Stimulated activated CD4-positive, alpha-beta T cell treated with anti-CD3 and anti-CD28 coated beads, Interleukin-12 subunit alpha, Interleukin-12 subunit beta, amount 100 ng/mL, for 24 hours (primary cell): ENCODE results near the gene RAB3D.

Experiments
- DNase-seq, 2 experiments: peaks; one replicate each; pipeline ENCODE4 v3.0.0-alpha.2; 2020; ENCODE audit warnings: low read depth in 2 of 2

RAB3D gene

DNA sequence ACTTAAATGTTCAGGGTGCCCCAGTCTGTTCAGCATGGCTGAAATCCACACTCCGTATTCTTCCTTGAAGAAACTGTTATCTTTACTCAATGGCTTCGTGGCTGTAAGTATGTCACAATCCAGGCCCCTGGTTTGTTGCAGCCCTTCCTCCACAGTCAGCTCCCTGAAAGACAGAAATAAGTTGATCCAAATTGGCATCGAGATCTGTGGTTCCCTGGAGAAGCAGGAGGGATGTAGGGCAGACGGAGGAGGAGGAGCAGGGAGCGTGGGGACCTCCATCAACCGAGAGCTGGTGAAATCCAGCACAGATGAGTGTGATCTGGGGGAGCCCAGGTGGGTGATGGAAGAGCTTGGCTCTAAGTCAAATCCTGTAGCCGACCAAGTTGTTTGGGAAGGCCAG, 43.2 kb downstream of the RAB3D start:
- DNase-seq = no peak

DNA sequence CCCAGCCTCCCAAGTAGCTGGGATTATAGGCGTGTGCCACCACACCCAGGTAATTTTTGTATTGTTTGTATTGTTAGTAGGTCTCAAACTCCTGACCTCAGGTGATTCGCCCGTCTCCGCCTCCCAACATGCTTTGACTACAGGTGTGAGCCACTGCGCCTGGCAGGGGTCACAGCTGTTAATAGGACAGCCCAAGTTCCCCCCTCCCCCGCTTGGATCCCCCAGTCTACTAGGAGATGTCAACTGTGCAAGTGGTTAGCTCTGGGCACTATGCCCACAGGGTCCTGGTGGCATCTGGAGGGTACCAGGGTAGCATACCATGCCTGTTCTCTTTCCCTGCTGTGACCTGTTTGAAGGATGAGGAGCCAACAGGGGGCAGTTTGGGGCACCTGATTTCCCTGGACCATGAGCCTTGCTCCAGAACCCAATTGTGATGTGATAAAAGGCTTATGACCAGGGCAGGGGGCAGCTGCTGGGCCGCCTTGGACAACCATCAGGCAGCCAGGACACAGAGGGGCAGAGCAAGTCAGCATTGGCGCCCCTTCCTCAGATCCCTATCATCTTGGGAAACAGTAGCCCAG, 43.7 kb downstream of the RAB3D start, which contains the start of gene TSPAN16:
Gene TSPAN16 (plus strand): TSS at position 496 of the 581 bp plus-strand sequence. CDS start 138 bp downstream, outside the sequence.
- no peak for DNase-seq

DNA sequence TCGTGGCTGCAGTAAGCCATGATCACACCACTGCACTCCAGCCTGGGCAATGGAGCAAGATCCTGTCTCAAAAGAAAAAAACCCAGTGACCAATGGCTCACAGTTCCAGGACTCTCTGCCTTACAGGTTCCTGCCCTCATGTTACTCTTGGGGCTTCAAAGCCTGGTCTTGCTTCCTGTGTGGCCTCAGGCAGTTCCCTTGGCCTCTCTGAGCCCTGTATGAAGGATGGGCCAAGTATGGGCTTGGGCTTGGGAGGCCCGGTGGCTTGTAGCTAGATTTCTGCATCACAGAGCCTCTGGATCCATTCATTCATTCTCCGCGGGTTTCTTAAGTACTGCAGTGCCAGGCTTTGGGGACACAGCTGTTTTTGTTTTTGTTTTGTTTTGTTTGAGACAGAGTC, 44.3 kb downstream of the RAB3D start:
- DNase-seq = no peak

DNA sequence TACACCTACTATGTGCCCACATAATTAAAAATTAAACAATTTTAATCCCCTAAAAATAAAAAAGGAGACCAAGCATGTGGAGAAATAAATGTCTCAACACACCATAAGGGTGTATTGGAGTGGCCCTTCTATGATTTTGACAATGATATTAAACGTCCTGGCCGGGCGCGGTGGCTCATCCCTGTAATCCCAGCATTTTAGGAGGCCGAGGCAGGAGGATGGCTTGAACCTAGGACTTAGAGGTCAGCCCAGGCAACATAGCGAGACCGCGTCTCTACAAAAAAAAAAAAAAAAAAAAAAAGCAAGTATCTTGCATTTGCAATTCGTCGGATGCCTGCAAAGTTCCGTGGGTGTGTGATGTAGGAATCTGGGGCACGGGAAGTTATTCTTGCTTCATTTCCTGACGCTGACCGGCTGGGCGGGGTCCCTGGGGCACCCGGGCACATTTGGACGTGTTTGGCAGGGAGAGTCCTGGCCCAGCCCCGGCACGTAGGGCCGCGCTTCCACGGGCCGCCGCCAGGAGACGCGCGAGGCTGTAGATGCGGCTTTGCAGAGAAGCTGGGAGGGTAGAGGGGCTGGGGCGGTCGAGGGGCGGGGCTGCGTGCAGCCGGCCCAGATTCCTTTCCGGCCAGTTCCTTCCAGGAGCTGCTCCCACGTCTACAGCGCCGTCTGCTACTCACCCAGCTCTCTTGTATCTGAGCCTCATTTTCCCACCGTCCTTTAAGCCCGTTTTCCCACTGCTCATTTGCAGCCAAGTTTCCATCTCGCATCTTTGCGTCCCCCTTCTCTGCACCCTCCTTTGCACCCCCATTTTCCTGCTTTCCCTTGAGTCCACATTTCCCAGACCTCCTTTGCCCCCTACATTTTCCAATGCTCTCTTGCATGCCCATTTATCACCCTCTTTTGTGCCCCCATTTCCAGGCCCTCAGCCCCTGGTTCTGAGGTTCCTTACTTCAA, 45.7 kb downstream of the RAB3D start:
- DNase-seq = peak; percentile 67 to 83

DNA sequence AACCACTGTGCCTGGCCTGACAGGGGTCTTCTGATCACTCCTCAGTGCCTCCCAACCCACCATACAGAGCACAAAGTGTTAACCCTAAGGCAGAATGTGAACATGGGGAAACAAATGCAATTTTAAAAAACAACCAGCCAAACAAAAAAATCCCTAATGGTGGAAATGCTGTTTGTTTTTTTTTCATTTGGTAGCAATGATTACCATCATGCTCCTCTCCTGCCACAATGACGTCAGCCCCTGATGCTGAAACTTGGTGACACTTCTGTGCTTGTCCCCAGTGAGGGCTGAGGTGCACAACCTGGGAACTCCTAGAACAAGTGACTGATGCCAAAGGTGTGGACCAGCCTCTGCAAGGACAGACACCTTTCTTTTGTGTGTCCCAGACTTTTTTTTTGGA, 47.5 kb downstream of the RAB3D start:
- DNase-seq = no peak

DNA sequence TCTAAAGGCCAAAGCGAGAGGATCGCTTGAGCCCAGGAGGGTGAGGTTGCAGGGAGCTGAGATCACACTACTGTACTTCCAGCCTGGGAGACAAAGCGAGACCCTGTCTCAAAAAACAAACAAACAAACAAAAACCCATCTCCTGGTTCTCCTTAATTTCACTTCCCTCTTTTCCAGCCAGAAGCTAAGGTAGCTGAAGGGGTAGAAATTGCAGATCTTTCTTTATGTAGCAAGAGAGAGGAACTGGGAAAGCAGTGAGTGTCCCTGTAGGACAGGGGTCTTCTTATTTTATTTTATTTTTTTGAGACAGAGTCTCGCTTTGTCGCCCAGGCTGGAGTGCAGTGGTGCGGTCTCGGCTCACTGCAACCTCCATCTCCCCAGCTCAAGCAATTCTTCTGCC, 48.0 kb downstream of the RAB3D start:
- DNase-seq = no peak

DNA sequence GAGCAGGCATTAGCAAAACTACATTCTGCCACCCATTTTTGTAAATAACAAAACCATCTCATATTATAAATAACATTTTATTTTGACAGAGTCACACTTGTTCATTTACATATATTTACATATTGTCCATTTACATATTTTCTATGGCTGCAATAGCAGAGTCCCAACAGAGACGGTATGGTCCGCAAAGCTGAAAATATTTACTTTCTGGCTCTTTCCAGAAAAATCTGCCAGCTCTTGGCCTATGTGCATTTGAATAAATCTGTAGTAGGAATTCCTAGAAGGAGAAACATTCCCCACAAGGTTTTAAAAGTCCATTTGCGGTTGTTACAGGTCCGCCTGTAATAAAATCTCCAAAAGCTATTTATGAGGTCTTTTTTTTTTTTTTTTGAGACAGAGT, 49.2 kb downstream of the RAB3D start:
- DNase-seq = no peak

DNA sequence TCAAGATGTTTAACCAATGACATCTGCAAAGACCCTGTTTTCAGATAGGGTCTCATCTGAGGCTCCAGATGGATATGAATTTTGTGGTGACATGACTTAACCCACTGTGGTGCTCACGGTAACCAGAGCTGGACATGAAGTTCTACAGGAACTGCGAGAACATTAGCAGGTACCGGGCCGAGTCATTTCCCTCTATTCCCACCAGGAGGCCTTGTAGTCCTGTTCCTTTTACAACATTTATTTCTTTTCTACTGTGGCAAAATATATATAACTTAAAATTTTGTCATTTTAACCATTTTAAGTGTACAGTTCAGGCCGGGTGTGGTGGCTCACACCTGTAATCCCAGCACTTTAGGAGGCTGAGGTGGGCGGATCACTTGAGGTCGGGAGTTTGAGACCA, 51.1 kb downstream of the RAB3D start:
- no peak for DNase-seq

DNA sequence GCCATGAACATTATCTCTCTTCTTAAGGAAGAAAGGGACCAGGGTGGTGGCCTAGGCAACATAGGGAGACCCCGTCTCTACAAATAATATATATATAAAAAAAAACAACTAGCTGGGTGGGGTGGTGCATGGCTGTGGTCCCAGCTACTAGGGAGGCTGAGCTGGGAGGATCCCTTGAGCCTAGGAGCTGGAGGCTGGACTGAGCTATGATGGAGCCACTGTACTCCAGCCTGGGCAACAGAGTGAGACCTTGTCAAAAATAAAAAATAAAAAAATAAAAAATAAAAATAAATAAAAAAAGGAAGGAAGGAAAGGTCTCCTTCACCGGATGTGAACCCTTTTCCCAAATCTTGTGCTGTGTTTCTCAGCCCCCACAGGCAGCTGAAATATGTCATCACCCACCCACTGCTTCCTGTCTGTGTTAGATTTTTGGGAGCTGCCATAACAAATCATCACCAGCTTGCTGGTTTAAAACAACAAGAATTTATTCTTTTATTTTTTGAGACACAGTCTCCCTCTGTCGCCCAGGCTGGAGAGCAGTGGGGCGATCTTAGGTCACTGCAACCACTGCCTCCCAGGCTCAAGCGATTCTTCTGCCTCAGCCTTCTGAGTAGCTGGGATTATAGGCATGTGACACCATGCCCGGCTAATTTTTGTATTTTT, 53.0 kb downstream of the RAB3D start:
- DNase-seq = no peak

DNA sequence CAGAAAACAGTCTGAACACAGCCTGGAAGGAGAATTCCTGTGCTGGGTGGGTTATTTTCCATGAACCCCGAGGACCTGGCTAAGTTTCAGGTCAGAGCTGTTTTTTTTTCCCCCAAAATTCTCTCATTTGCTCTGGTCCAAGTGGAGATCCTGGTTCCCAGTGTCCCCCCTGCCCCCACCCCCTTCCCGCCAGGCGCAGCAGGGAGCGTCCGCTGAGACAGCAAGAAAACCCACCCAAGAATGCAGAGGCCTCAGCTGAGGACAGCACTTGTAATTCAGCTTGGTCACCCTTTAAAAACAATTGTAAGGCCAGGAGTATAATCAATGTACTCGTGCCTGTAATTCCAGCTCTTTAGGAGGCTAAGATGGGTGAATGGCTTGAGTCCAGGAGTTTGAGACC, 54.9 kb downstream of the RAB3D start:
- DNase-seq = no peak

DNA sequence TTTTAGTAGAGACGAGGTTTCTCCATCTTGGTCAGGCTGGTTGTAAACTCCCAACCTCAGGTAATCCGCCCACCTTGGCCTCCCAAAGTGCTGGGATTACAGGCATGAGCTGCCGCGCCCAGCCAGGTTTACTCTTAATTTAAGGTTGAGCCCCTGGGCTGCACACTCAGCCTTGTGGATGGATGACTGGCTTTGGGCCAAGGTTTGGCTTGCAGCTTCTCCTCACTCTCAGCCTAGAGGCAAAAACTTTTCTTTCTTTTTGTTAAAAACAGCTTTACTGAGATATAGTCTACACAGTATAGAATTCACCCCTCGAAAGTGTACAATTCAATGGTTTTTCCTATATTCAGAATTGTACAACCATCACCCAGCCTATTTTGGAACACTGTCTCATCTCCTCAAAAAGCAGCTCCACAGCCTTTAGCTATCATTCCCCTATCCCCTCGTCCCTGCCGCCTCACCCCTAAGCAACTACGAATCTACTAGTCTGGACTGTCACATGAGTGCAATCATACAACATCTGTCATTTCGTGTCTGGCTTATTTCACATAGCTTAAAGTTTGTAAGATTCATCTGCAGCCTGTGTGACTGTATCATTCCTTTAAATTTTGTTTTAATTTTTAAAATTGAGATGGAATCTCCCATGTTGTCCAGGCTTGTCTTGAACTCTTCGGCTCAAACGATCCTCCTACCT, 58.0 kb downstream of the RAB3D start:
- no peak for DNase-seq

DNA sequence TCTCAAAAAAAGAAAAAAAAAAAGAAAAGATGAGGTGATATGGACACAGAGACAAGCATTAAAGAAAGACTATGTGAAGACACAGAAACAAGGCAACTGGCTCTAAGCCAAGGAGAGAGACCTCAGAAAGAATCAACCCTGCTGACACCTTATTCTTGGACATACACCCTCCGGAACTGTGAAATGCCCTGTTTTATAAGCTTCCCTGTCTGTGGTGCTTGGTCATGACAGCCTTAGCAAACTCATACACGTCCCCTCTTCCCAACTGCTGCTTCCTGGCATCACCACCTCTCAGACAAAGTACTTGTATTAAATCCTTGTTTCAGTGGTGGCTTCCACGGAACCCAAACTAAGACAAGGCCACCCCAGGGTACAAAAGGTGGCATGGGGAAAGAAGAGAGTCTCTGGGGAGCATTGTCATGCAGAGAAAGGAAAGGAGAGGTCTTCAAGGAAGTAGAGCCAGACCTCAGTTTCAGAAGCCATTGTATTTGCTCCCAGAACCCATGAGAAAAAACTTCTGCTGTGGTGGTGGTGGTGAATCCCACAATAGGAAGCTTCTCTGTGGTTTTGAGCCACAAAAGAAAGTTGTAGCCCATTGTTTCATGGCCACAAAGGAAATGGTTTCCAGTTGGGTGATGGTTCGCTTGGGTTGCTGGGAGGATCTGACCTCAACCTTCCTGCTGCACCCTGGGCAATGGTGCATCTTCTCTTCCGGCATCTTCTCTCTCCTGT, 59.8 kb downstream of the RAB3D start:
- peak in 1 of 2 experiments; percentile 14 for DNase-seq

DNA sequence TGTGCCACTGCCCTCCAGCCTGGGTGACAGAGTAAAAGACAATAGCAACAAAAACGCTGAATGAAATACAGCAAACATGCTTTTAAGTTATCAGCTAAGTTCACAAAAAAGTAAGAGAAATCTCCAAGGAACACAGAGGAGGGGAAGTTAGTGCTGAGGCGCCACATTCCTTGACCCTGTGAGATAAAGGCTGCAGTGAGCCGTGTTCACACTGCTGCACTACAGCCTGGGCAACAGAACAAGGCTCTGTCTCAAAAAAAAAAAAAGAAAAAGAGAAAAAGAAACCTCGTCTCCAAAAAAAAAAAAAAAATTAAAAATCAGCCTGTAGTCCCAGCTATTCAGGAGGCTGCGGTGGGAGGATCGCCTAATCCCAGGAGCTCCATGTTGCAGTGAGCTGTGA, 60.8 kb downstream of the RAB3D start:
- DNase-seq = no peak

DNA sequence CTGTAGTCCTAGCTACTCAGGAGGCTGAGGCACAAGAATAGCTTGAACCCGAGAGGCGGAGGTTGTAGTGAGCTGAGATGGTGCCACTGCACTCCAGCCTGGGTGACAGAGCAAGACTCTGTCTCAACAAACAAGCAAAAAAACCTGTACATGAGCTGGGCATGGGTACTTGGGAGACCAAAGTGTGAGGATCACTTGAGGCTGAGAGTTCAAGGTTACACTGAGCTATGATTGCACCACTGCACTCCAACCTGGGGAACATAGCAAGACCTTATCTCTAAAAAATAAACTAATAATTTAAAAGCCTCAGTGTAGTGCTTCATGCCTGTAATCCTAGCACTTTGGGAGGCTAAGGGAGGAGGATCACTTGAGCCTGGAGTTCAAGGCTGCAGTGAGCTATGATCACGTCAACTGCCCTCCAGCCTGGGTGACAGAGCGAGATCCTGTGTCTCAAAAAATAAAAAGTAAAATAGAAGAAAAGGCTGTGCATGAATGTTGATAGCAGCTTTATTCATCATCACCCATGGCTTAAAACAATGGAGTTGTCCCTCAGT, 64.8 kb downstream of the RAB3D start:
- no peak for DNase-seq

DNA sequence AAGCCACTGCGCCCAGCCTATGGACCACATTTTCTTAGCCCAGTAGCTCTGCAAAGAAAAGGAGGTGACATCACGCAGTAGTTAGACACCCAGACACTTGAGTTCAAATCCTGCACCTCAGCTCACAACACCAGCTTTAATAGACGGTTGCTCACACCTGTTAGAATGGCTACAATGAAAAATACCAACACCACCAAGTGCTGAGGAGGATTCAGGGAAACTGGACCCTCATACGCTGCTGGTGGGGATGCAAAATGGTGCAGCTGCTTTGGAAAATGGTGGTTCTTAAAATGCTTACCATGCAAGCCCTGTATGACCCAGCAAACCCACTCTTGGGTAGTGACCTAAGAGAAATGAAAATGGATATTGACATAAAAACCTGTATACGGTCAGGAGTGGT, 65.5 kb downstream of the RAB3D start:
- no peak for DNase-seq

DNA sequence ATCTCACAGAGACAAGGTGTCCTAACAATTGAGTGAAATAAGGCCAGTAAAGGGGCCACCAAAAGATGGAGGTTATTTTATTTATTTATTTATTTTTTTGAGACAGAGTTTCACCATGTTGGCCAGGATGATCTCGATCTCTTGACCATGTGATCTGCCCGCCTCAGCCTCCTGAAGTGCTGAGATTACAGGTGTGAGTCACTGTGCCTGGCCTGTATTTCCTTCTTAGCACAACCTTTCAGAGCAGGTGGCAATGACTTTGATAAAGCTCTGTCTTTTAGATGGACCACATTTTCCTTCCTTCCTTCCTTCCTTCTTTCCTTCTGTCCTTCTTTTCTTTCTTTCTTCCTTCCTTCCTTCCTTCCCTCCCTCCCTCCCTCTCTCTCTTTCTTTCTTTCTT, 66.2 kb downstream of the RAB3D start:
- no peak for DNase-seq
